IMR-90 (cell line): ENCODE measurements around the gene ASCL5. TPM values are rescaled to one million over a fixed set of nuclear protein-coding genes. Genes with fewer than 3 reads are reported as not detected.

Experiments used
- ATAC-seq: fragments of 200-7000 bp; cut with Tn5 transposase; 2 replicates; pipeline ENCODE4 v1.9.1; 2020; ENCODE audit warnings: low read depth, mild to moderate bottlenecking, moderate library complexity
- BruUV-seq: library from RNA; stranded (reverse); fragments of 400-500 nt; replicated peaks from 2 replicates; lab custom pipeline; 2021; lab: Mats Ljungman, UMichigan
- CTCF ChIA-PET: fragments of 300-600 bp; formaldehyde crosslinking; extraction: SDS; loops from one replicate; lab custom pipeline; 2021; ENCODE audit warnings: antibody characterized with exemption; lab: Yijun Ruan, JAX
- POLR2A ChIA-PET: fragments of 300-600 bp; sonication (Branson Sonifier 250); formaldehyde crosslinking; loops from one replicate; lab custom pipeline; 2022; ENCODE audit warnings: antibody characterized with exemption; ENCODE audit not compliant: unreplicated experiment; lab: Charles Lee
- DNase-seq: peaks from one replicate; pipeline ENCODE4 v3.0.0; 2013
- H2AFZ ChIP-seq: replicated peaks from 2 replicates; pipeline ENCODE3; 2013; ENCODE audit warnings: low read length, mild to moderate bottlenecking; ENCODE audit not compliant: poor library complexity
- H2AK5ac ChIP-seq: 2 replicates; pipeline ENCODE4 v1.6.1; 2013; ENCODE audit warnings: low read depth, low read length, inconsistent platforms
- H2AK9ac ChIP-seq: replicated peaks from 2 replicates; pipeline ENCODE3; 2013; ENCODE audit warnings: mild to moderate bottlenecking, low read depth, low read length, moderate library complexity; ENCODE audit not compliant: poor library complexity
- H2BK120ac ChIP-seq: 2 replicates; pipeline ENCODE4 v1.6.1; 2013; ENCODE audit warnings: low read depth, low read length, inconsistent platforms
- H2BK15ac ChIP-seq: 3 replicates; pipeline ENCODE4 v1.6.1; 2013; ENCODE audit warnings: low read depth, low read length, inconsistent platforms
- H2BK20ac ChIP-seq: 2 replicates; pipeline ENCODE4 v1.6.1; 2013; ENCODE audit warnings: low read depth, mild to moderate bottlenecking, inconsistent platforms, low read length, moderate library complexity
- H2BK5ac ChIP-seq: 2 replicates; pipeline ENCODE4 v1.6.1; 2013; ENCODE audit warnings: mild to moderate bottlenecking, low read depth, low read length, inconsistent platforms; ENCODE audit not compliant: poor library complexity, severe bottlenecking
- H3K14ac ChIP-seq: replicated peaks from 2 replicates; pipeline ENCODE4 v1.6.1; 2013; ENCODE audit warnings: low read depth, low read length, inconsistent platforms
- H3K18ac ChIP-seq: 2 replicates; pipeline ENCODE4 v1.6.1; 2013; ENCODE audit warnings: low read depth, low read length, control low read depth
- H3K23ac ChIP-seq: 2 replicates; pipeline ENCODE4 v1.6.1; 2013; ENCODE audit warnings: low read depth, low read length, inconsistent platforms
- H3K27ac ChIP-seq: 2 replicates; pipeline ENCODE4 v1.5.1; 2013; ENCODE audit warnings: mild to moderate bottlenecking, control low read depth, low read length; ENCODE audit not compliant: insufficient read depth
- H3K27me3 ChIP-seq: 2 replicates; pipeline ENCODE4 v1.6.1; 2013; ENCODE audit warnings: low read length; ENCODE audit not compliant: control insufficient read depth, insufficient read depth
- H3K36me3 ChIP-seq: 2 replicates; pipeline ENCODE4 v1.6.1; 2013; ENCODE audit warnings: low read length, mixed read lengths; ENCODE audit not compliant: control insufficient read depth, insufficient read depth
- H3K4ac ChIP-seq: 2 replicates; pipeline ENCODE4 v1.6.1; 2013; ENCODE audit warnings: low read depth, low read length, inconsistent platforms
- H3K4me1 ChIP-seq: 2 replicates; pipeline ENCODE4 v1.6.1; 2013; ENCODE audit warnings: low read length, mixed read lengths; ENCODE audit not compliant: control insufficient read depth, insufficient read depth
- H3K4me2 ChIP-seq: 2 replicates; pipeline ENCODE4 v1.6.1; 2013; ENCODE audit warnings: low read depth, mild to moderate bottlenecking, control low read depth, low read length, moderate library complexity
- H3K4me3 ChIP-seq: 2 replicates; pipeline ENCODE4 v1.5.1; 2013; ENCODE audit warnings: low read depth, mild to moderate bottlenecking, control low read depth, low read length, moderate library complexity; ENCODE audit not compliant: insufficient read depth
- H3K56ac ChIP-seq: 2 replicates; pipeline ENCODE4 v1.6.1; 2013; ENCODE audit warnings: low read length, inconsistent platforms; ENCODE audit not compliant: insufficient read depth; ENCODE audit errors: extremely low read depth
- H3K79me1 ChIP-seq, 2 experiments: 2 replicates each; pipeline ENCODE4 v1.6.1; 2013; ENCODE audit warnings: low read length in 2 of 2, inconsistent platforms in 1 of 2, low read depth in 1 of 2
- H3K9ac ChIP-seq: 2 replicates; pipeline ENCODE4 v1.6.1; 2013; ENCODE audit warnings: low read depth, low read length, control low read depth
- H3K9me1 ChIP-seq: 2 replicates; pipeline ENCODE4 v1.6.1; 2013; ENCODE audit warnings: low read length, inconsistent platforms; ENCODE audit not compliant: insufficient read depth
- H3K9me3 ChIP-seq: 2 replicates; pipeline ENCODE4 v1.6.1; 2013; ENCODE audit warnings: low read length; ENCODE audit not compliant: control insufficient read depth, insufficient read depth
- H4K20me1 ChIP-seq: 2 replicates; pipeline ENCODE4 v1.6.1; 2013; ENCODE audit warnings: low read length, inconsistent platforms; ENCODE audit not compliant: insufficient read depth
- H4K5ac ChIP-seq: 2 replicates; pipeline ENCODE4 v1.6.1; 2013; ENCODE audit warnings: mild to moderate bottlenecking, low read depth, low read length, control low read depth
- H4K8ac ChIP-seq, 2 experiments: 2 replicates each; pipeline ENCODE4 v1.6.1; 2013; ENCODE audit warnings: low read depth in 2 of 2, low read length in 2 of 2, control low read depth in 1 of 2, inconsistent platforms in 1 of 2
- H4K91ac ChIP-seq: 2 replicates; pipeline ENCODE4 v1.6.1; 2013; ENCODE audit warnings: low read depth, low read length, inconsistent platforms; ENCODE audit not compliant: insufficient read depth
- BHLHE40 ChIP-seq: fragments of 150-350 bp; IDR thresholded peaks from 2 replicates; pipeline ENCODE4 v1.6.1; 2016; ENCODE audit warnings: mild to moderate bottlenecking, low read depth, low read length
- MAZ ChIP-seq: IDR thresholded peaks from 2 replicates; pipeline ENCODE4 v1.6.1; 2012; ENCODE audit warnings: low read depth, mild to moderate bottlenecking, low read length, improper control_type of control experiment, moderate library complexity, borderline replicate concordance
- WGBS, 2 experiments: methylation state at CpG; one replicate each; pipeline versions ENCODE4 v1.1.5 to v1.1.7; 2013; ENCODE audit warnings: missing lambda C conversion rate in 2 of 2; ENCODE audit not compliant: insufficient read length in 1 of 2; ENCODE audit errors: extremely low coverage in 2 of 2; 5-methylcytosine and 5-hydroxymethylcytosine counted together
- dilution Hi-C: fragments of 300-500 bp; cut with HindIII; formaldehyde crosslinking; loops from one replicate; pipeline ENCODE4 v1.14.3; 2018; ENCODE audit warnings: low sequenced_read_pairs; ENCODE audit not compliant: unreplicated experiment
- in situ Hi-C: fragments of 300-500 bp; cut with MboI; formaldehyde crosslinking; loops from 3 replicates; pipeline ENCODE4 v1.14.3; 2019; ENCODE audit warnings: low sequenced_read_pairs, inconsistent platforms, mixed read lengths
- intact Hi-C: fragments of 100-400 bp; cut with micrococcal nuclease; formaldehyde crosslinking; loops from 2 replicates; pipeline ENCODE4 v1.10.0; 2022
- polyA plus RNA-seq, 3 experiments: library from polyadenylated mRNA; depleted of rRNA; stranded (reverse); fragments of >200 nt; gene quantifications; 2 replicates each; pipeline ENCODE4 v1.2.3, GENCODE V29; 2012; ENCODE audit warnings: low replicate concordance in 1 of 3
- total RNA-seq: library from RNA; depleted of rRNA; stranded (reverse); fragments of >200 nt; gene quantifications from 2 replicates; pipeline ENCODE4 v1.2.3, GENCODE V29; 2012

Gene ASCL5
- total and polyA plus RNA-seq, 2 of the 4 experiments (the other 2 are of a cell fraction), result not detected

- TF ChIP-seq MAZ, result no peak
- TF ChIP-seq BHLHE40, result no peak
- no peak for ATAC-seq
- WGBS, 2 experiments, result 89% methylated on average over 5 of the region's 19 CpGs; no CpG with 5 or more reads in 1 of the 2 experiments
Measured at GRCh38 chr1:201088901-201089525, 38.0 kb downstream of the ASCL5 start.

More at GRCh38 chr1:201088901-201089525, 38.0 kb downstream of the ASCL5 start:
- Histone ChIP-seq H2BK20ac (no peak overlapping the region), H3K27ac (no peak overlapping the region), H3K14ac (no peak overlapping the region), H3K9ac (no peak overlapping the region), H4K8ac (no peak overlapping the region), H2AK5ac (no peak overlapping the region), H3K18ac (no peak overlapping the region), H2AK9ac (no peak overlapping the region), H3K36me3 (no peaks in the 10 kb centered on the region), H2BK120ac (no peak overlapping the region), H3K79me1 (no peaks in the 10 kb centered on the region), H3K9me3 (no peaks in the 10 kb centered on the region), H4K20me1 (no peaks in the 10 kb centered on the region), H2AFZ (peak overlapping the region; percentile 46), H3K4me2 (no peak overlapping the region), H3K23ac (no peak overlapping the region), H4K5ac (no peak overlapping the region), H3K4ac (no peak overlapping the region), H2BK15ac (no peak overlapping the region), H2BK5ac (no peak overlapping the region), H3K56ac (no peak overlapping the region), H3K9me1 (no peaks in the 10 kb centered on the region), H4K91ac (no peak overlapping the region), H3K4me3 (no peak overlapping the region), H3K27me3 (peaks cover 70% of the 10 kb centered on the region), H3K4me1 (no peaks in the 10 kb centered on the region)
- in situ Hi-C loops, result loop anchor here (10.0 kb wide), 1 partner anchor 136 kb away; no protein-coding TSS in a partner anchor
- intact Hi-C loops, result loop anchor here (10.0 kb wide), 1 partner anchor 96 kb away; no protein-coding TSS in a partner anchor
- dilution Hi-C loops, result no loop called here
- no TSS peak for BruUV-seq
- DNase-seq, result no peak
- ChIA-PET POLR2A (no interaction called here), CTCF (no interaction called here)
